Neural progenitor cell (in vitro differentiated cells): Measurements from ENCODE around the gene RSL1D1.

Experiments used
- CTCF ChIP-seq: fragments of 200-600 bp; sonication (generic); IDR thresholded peaks from 2 replicates; pipeline ENCODE4 v1.5.1; 2017; ENCODE audit warnings: antibody characterized with exemption, mild to moderate bottlenecking
- EZH2phosphoT487 ChIP-seq: fragments of 200-600 bp; sonication (generic); IDR thresholded peaks from 2 replicates; pipeline ENCODE4 v1.6.1; 2017; ENCODE audit warnings: antibody characterized with exemption

DNA sequence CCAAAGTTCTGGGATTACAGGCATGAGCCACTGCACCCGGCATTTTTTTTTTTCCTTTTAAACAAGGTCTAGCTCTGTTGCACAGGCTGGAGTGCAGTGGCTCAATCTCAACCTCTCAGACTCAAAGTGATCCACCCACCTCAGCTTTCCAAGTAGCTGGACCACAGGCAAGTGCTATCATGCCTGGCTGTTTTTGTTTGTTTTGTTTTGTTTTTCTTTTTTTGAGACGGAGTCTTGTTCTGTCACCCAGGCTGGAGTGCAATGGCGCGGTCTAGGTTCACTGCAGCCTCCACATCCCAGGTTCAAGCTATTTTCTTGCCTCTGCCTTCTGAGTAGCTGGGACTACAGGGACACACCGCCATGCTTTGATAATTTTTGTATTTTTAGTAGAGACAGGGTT is 35.2 kb downstream of the RSL1D1 start:
- TF ChIP-seq CTCF (no peak), EZH2phosphoT487 (no peak)
